HepG2 (cell line): ENCODE measurements around the gene MADCAM1. TPM values are rescaled to one million over a fixed set of nuclear protein-coding genes. Genes with fewer than 3 reads are reported as not detected.

Source experiments
- ASH2L ChIP-seq: fragments of 300-600, 200-600 bp; sonication (generic); IDR thresholded peaks from 2 replicates; pipeline ENCODE4 v1.7.0; 2017; ENCODE audit warnings: low read depth, mild to moderate bottlenecking, moderate library complexity, mixed read lengths, low read length; ENCODE audit not compliant: insufficient read length
- ATF7 ChIP-seq, 2 experiments: fragments of 450-650 bp in 1 of 2; sonication (generic) in 1 of 2; formaldehyde crosslinking in 1 of 2; IDR thresholded peaks; 2 replicates each; pipeline versions ENCODE4 v1.4.0 to v1.6.1; 2016 to 2020; ENCODE audit warnings: antibody characterized with exemption in 1 of 2, mild to moderate bottlenecking in 1 of 2, missing genetic modification reagents in 1 of 2
- CAMTA2 ChIP-seq: sonication (generic); formaldehyde crosslinking; IDR thresholded peaks from 2 replicates; pipeline ENCODE4 v1.4.0; 2020; ENCODE audit warnings: mild to moderate bottlenecking, missing genetic modification reagents, borderline replicate concordance
- DMAP1 ChIP-seq: IDR thresholded peaks from 2 replicates; pipeline ENCODE4 v1.6.1; 2016
- DR1 ChIP-seq: sonication (generic); formaldehyde crosslinking; IDR thresholded peaks from 2 replicates; pipeline ENCODE4 v1.8.0; 2021; ENCODE audit warnings: mild to moderate bottlenecking, missing genetic modification reagents, inconsistent platforms
- ETS1 ChIP-seq: sonication (generic); formaldehyde crosslinking; IDR thresholded peaks from 2 replicates; pipeline ENCODE4 v1.4.0; 2020; ENCODE audit warnings: missing genetic modification reagents
- HNRNPK ChIP-seq: fragments of 200-400 bp; formaldehyde crosslinking; IDR thresholded peaks from 2 replicates; pipeline ENCODE4 v1.6.1; 2018; ENCODE audit warnings: low read length, low read depth, moderate library complexity, mild to moderate bottlenecking; ENCODE audit not compliant: poor library complexity, severe bottlenecking
- IRF2 ChIP-seq: IDR thresholded peaks from 2 replicates; pipeline ENCODE4 v1.6.1; 2018; ENCODE audit warnings: missing genetic modification reagents, missing compliant biosample characterization
- MTF1 ChIP-seq: sonication (generic); formaldehyde crosslinking; IDR thresholded peaks from 2 replicates; pipeline ENCODE4 v1.5.0; 2020; ENCODE audit warnings: missing genetic modification reagents
- MYC ChIP-seq: sonication (generic); formaldehyde crosslinking; IDR thresholded peaks from 2 replicates; pipeline ENCODE4 v1.9.0; 2021; ENCODE audit warnings: missing genetic modification reagents, borderline replicate concordance
- NCOA5 ChIP-seq: sonication (generic); formaldehyde crosslinking; IDR thresholded peaks from 2 replicates; pipeline ENCODE4 v1.4.0; 2020; ENCODE audit warnings: missing genetic modification reagents
- SKI ChIP-seq: fragments of 450-650 bp; IDR thresholded peaks from one replicate; pipeline ENCODE4 v1.6.1; 2018; ENCODE audit warnings: mild to moderate bottlenecking; ENCODE audit not compliant: partially characterized antibody
- SP5 ChIP-seq: IDR thresholded peaks from 2 replicates; pipeline ENCODE4 v1.6.1; 2016; ENCODE audit warnings: low read depth, borderline replicate concordance
- SRSF1 ChIP-seq: fragments of 200-400 bp; formaldehyde crosslinking; optimal IDR thresholded peaks from 2 replicates; pipeline ENCODE3; 2017; ENCODE audit warnings: mild to moderate bottlenecking, low read depth, low read length, moderate library complexity
- TARDBP ChIP-seq: sonication (generic); formaldehyde crosslinking; IDR thresholded peaks from 2 replicates; pipeline ENCODE4 v1.8.0; 2022; ENCODE audit warnings: mild to moderate bottlenecking, missing genetic modification reagents
- TCF7L2 ChIP-seq: IDR thresholded peaks from 2 replicates; pipeline ENCODE4 v1.6.1; 2011; ENCODE audit warnings: mild to moderate bottlenecking, low read depth, low read length, moderate library complexity
- TEAD3 ChIP-seq: optimal IDR thresholded peaks from 2 replicates; pipeline ENCODE3; 2016; ENCODE audit warnings: borderline replicate concordance
- U2AF2 ChIP-seq: fragments of 200-400 bp; formaldehyde crosslinking; IDR thresholded peaks from 2 replicates; pipeline ENCODE4 v1.6.1; 2017; ENCODE audit warnings: low read depth, mild to moderate bottlenecking, low read length
- ZBTB8A ChIP-seq: sonication (generic); formaldehyde crosslinking; IDR thresholded peaks from 2 replicates; pipeline ENCODE4 v1.4.0; 2020; ENCODE audit warnings: mild to moderate bottlenecking, low read depth, missing genetic modification reagents, borderline replicate concordance
- ZFX ChIP-seq: sonication (generic); formaldehyde crosslinking; IDR thresholded peaks from 2 replicates; pipeline ENCODE4 v1.4.0; 2020; ENCODE audit warnings: mild to moderate bottlenecking, low read depth, missing genetic modification reagents, moderate library complexity
- ZMAT5 ChIP-seq: sonication (generic); formaldehyde crosslinking; IDR thresholded peaks from 2 replicates; pipeline ENCODE4 v1.5.0; 2020; ENCODE audit warnings: mild to moderate bottlenecking, low read depth, missing genetic modification reagents, borderline replicate concordance
- ZNF260 ChIP-seq: sonication (generic); formaldehyde crosslinking; IDR thresholded peaks from 2 replicates; pipeline ENCODE4 v1.4.0; 2020; ENCODE audit warnings: missing genetic modification reagents, low read depth, mild to moderate bottlenecking, borderline replicate concordance
- ZNF274 ChIP-seq: sonication (generic); formaldehyde crosslinking; IDR thresholded peaks from 2 replicates; pipeline ENCODE4 v1.5.1; 2020; ENCODE audit warnings: mild to moderate bottlenecking, missing genetic modification reagents
- ZNF335 ChIP-seq: sonication (generic); formaldehyde crosslinking; IDR thresholded peaks from 2 replicates; pipeline ENCODE4 v1.4.0; 2020; ENCODE audit warnings: missing genetic modification reagents
- ZNF383 ChIP-seq: sonication (generic); formaldehyde crosslinking; IDR thresholded peaks from 2 replicates; pipeline ENCODE4 v1.4.0; 2020; ENCODE audit warnings: missing genetic modification reagents, mild to moderate bottlenecking, borderline replicate concordance
- ZNF44 ChIP-seq: sonication (generic); formaldehyde crosslinking; IDR thresholded peaks from 2 replicates; pipeline ENCODE4 v1.5.1; 2020; ENCODE audit warnings: mild to moderate bottlenecking, missing genetic modification reagents
- ZNF530 ChIP-seq: sonication (generic); formaldehyde crosslinking; IDR thresholded peaks from 2 replicates; pipeline ENCODE4 v1.5.0; 2020; ENCODE audit warnings: low read depth, mild to moderate bottlenecking, missing genetic modification reagents
- ZNF557 ChIP-seq: sonication (generic); formaldehyde crosslinking; IDR thresholded peaks from 2 replicates; pipeline ENCODE4 v1.4.0; 2020; ENCODE audit warnings: missing genetic modification reagents
- ZNF780A ChIP-seq: sonication (generic); formaldehyde crosslinking; IDR thresholded peaks from 2 replicates; pipeline ENCODE4 v1.8.0; 2022; ENCODE audit warnings: mild to moderate bottlenecking, missing genetic modification reagents, moderate library complexity
- ZNF816 ChIP-seq: sonication (generic); formaldehyde crosslinking; IDR thresholded peaks from 2 replicates; pipeline ENCODE4 v1.8.0; 2022; ENCODE audit warnings: missing genetic modification reagents, mild to moderate bottlenecking, borderline replicate concordance
- ZZZ3 ChIP-seq: sonication (generic); formaldehyde crosslinking; IDR thresholded peaks from 2 replicates; pipeline ENCODE4 v1.4.0; 2020; ENCODE audit warnings: missing genetic modification reagents, mild to moderate bottlenecking, borderline replicate concordance
- polyA plus RNA-seq, 8 experiments: library from polyadenylated mRNA; depleted of rRNA in 3 of 8; stranded (reverse) in 7 of 8; unstranded in 1 of 8; fragments of >200 nt; fragmentation: Illumina TruSeq in 4 of 8; extraction: Trizol in 4 of 8; gene quantifications; 2 replicates each; pipeline versions ENCODE4 v1.2.1 to v1.2.3, GENCODE V29; 2011 to 2016; ENCODE audit warnings: low read depth in 4 of 8, missing spikeins in 1 of 8, mixed read lengths in 1 of 8; ENCODE audit not compliant: insufficient read depth in 1 of 8
- total RNA-seq, 5 experiments: library from RNA; depleted of rRNA; stranded (reverse); fragments of >200 nt; fragmentation: Illumina TruSeq; extraction: Trizol; gene quantifications; 2 replicates each; pipeline ENCODE4 v1.2.3, GENCODE V29; 2016; ENCODE audit warnings: low read depth in 1 of 5

The MADCAM1 gene
- total and polyA plus RNA-seq, 2 of the 13 experiments (the other 11 are each of a cell fraction or from before 2014, with no cell fraction given) = 0.29 to 0.33 TPM

GRCh38 chr19:461721-462551, 34.4 kb upstream of the MADCAM1 start (continued):
- TF ChIP-seq CAMTA2 = peak; percentile 72; the same call in 1 of the 2 replicates
- no peak for TF ChIP-seq ZNF260 (CRISPR knock-in tag)
- peak; percentile 61 for TF ChIP-seq ZFX (CRISPR knock-in tag)
- TF ChIP-seq ZNF274 (CRISPR knock-in tag) = no peak
- no peak for TF ChIP-seq ZNF530 (CRISPR knock-in tag)
- no peak for TF ChIP-seq U2AF2
- peak; percentile 89; the same call in 1 of the 2 replicates for TF ChIP-seq ZBTB8A (CRISPR knock-in tag)
- TF ChIP-seq ZNF816 (CRISPR knock-in tag) = no peak
- TF ChIP-seq HNRNPK = no peak
- no peak for TF ChIP-seq NCOA5 (CRISPR knock-in tag)
- peak; percentile 89 for TF ChIP-seq SP5 (CRISPR knock-in tag)
- peak; percentile 28 for TF ChIP-seq SKI
- TF ChIP-seq MYC (CRISPR knock-in tag) = peak; percentile 60; the same call in 1 of the 2 replicates
- TF ChIP-seq DR1 (CRISPR knock-in tag) = no peak
- TF ChIP-seq MTF1 = no peak
- no peak for TF ChIP-seq TCF7L2
- no peak for TF ChIP-seq ZZZ3
- no peak for TF ChIP-seq ZMAT5 (CRISPR knock-in tag)
- TF ChIP-seq SRSF1 = no peak
- peak; percentile 8; the same call in 1 of the 2 replicates for TF ChIP-seq ATF7 (IDR thresholded peaks at IDR 0.05)
- TF ChIP-seq ATF7 (CRISPR knock-in tag; IDR thresholded peaks at IDR 0.05) = peak; percentile 96
- TF ChIP-seq ZNF383 (CRISPR knock-in tag) = peak; percentile 79; the same call in 1 of the 2 replicates
- no peak for TF ChIP-seq ZNF780A (CRISPR knock-in tag)
- peak; percentile 80 for TF ChIP-seq TARDBP (CRISPR knock-in tag)
- TF ChIP-seq DMAP1 = peak; percentile 64; the same call in 1 of the 2 replicates
- peak; percentile 40 for TF ChIP-seq ASH2L
- no peak for TF ChIP-seq ZNF335 (CRISPR knock-in tag)
- TF ChIP-seq ETS1 (CRISPR knock-in tag) = no peak
- TF ChIP-seq TEAD3 = peak; percentile 46
- TF ChIP-seq ZNF44 (CRISPR knock-in tag) = no peak
- no peak for TF ChIP-seq ZNF557
- no peak; the same call in 1 of the 2 replicates for TF ChIP-seq IRF2
